ENCODE results near the gene USP32. TPM values are rescaled to one million over a fixed set of nuclear protein-coding genes. Genes with fewer than 3 reads are reported as not detected.

The USP32 gene
- total RNA-seq, 1 experiment from 2014 or later = 103 TPM

GRCh38 chr17:60139438-60140285, 252.3 kb downstream of the USP32 start (continued):
- peak; percentile 71; the same call in 1 of the 2 replicates for TF ChIP-seq E2F4 (CRISPR knock-in tag; IDR thresholded peaks at IDR 0.05; ENCODE audit: borderline replicate concordance, low read depth)
- TF ChIP-seq IRF2 (CRISPR knock-in tag; IDR thresholded peaks at IDR 0.05; ENCODE audit: borderline replicate concordance, low read depth) = peak; percentile 38; the same call in 1 of the 2 replicates
- no peak for TF ChIP-seq ZNF263 (CRISPR knock-in tag; IDR thresholded peaks at IDR 0.05; ENCODE audit: low read depth)
- TF ChIP-seq FOXP4 (CRISPR knock-in tag; IDR thresholded peaks at IDR 0.05) = peak; percentile 98
- TF ChIP-seq ATF2 (CRISPR knock-in tag; IDR thresholded peaks at IDR 0.05; ENCODE audit: borderline replicate concordance, low read depth) = peak; percentile 72; the same call in 1 of the 2 replicates
- peak; percentile 92 for TF ChIP-seq CREB1 (CRISPR knock-in tag; IDR thresholded peaks at IDR 0.05)
- TF ChIP-seq KAT7 (CRISPR knock-in tag; IDR thresholded peaks at IDR 0.05; ENCODE audit: borderline replicate concordance) = peak; percentile 79; the same call in 1 of the 2 replicates
- TF ChIP-seq ZSCAN18 (CRISPR knock-in tag; IDR thresholded peaks at IDR 0.05) = no peak
- peak; percentile 89 for TF ChIP-seq RELA (CRISPR knock-in tag; IDR thresholded peaks at IDR 0.05; ENCODE audit: borderline replicate concordance)
- TF ChIP-seq ZNF416 (CRISPR knock-in tag; IDR thresholded peaks at IDR 0.05) = no peak
- peak; percentile 94 for TF ChIP-seq ZBTB43 (CRISPR knock-in tag; IDR thresholded peaks at IDR 0.05)
- no peak for TF ChIP-seq JAZF1 (CRISPR knock-in tag; IDR thresholded peaks at IDR 0.05)
- TF ChIP-seq HMGA2 (CRISPR knock-in tag; IDR thresholded peaks at IDR 0.05) = no peak
- TF ChIP-seq PRDM15 (CRISPR knock-in tag; IDR thresholded peaks at IDR 0.05) = 0 out of 2 replicates have a peak, but pooled peaks have one; percentile 7
- TF ChIP-seq SOX15 (CRISPR knock-in tag; IDR thresholded peaks at IDR 0.05) = no peak
- TF ChIP-seq CTCF (IDR thresholded peaks at IDR 0.05) = no peak
- TF ChIP-seq NR3C1 (CRISPR knock-in tag; conservative IDR thresholded peaks at IDR 0.05; ENCODE audit: low read depth) = peak; percentile 64; the same call in 1 of the 2 replicates
- no peak; the same call in 1 of the 2 replicates for TF ChIP-seq ZNF138 (CRISPR knock-in tag; conservative IDR thresholded peaks at IDR 0.05)
- TF ChIP-seq FOXJ3 (CRISPR knock-in tag; IDR thresholded peaks at IDR 0.05; ENCODE audit: borderline replicate concordance) = no peak
- 0 out of 2 replicates have a peak, but pooled peaks have one; percentile 62 for TF ChIP-seq ATF1 (CRISPR knock-in tag; IDR thresholded peaks at IDR 0.05)

Data from WTC11 (cell line).